OCI-LY1 (cell line): ENCODE results near the gene CNRIP1.

Experiments
- H2AFZ ChIP-seq: fragments of 200-600 bp; sonication (generic), shearing (Covaris generic); 2 replicates; pipeline ENCODE4 v1.6.0; 2014; ENCODE audit warnings: antibody characterized with exemption, mild to moderate bottlenecking, low read length
- H3F3A ChIP-seq: fragments of 200-600 bp; sonication (generic), shearing (Covaris generic); 2 replicates; pipeline ENCODE4 v1.6.0; 2014; ENCODE audit warnings: mild to moderate bottlenecking, antibody characterized with exemption, low read length, moderate library complexity; ENCODE audit not compliant: insufficient read depth
- H3K27ac ChIP-seq: fragments of 200-600 bp; sonication (generic); 2 replicates; pipeline ENCODE4 v1.5.1; 2014; ENCODE audit warnings: low read length, mixed run types, mild to moderate bottlenecking, low read depth; ENCODE audit not compliant: poor library complexity, severe bottlenecking
- H3K27me3 ChIP-seq: fragments of 200-600 bp; sonication (generic); 2 replicates; pipeline ENCODE4 v1.6.0; 2014; ENCODE audit warnings: antibody characterized with exemption, mild to moderate bottlenecking, low read length, moderate library complexity; ENCODE audit not compliant: insufficient read depth
- H3K36me3 ChIP-seq: fragments of 200-600 bp; sonication (generic); 2 replicates; pipeline ENCODE4 v1.6.1; 2014; ENCODE audit warnings: mild to moderate bottlenecking, antibody characterized with exemption, low read length, moderate library complexity, mixed read lengths; ENCODE audit not compliant: insufficient read depth
- H3K4me1 ChIP-seq: fragments of 200-600 bp; sonication (generic); 2 replicates; pipeline ENCODE4 v1.5.1; 2014; ENCODE audit warnings: mild to moderate bottlenecking, low read length, moderate library complexity; ENCODE audit not compliant: insufficient read depth, severe bottlenecking
- H3K4me2 ChIP-seq: fragments of 200-600 bp; sonication (generic), shearing (Covaris generic); 2 replicates; pipeline ENCODE4 v1.6.1; 2014; ENCODE audit warnings: low read length
- H3K4me3 ChIP-seq: fragments of 200-600 bp; sonication (generic); 2 replicates; pipeline ENCODE4 v1.5.1; 2014; ENCODE audit warnings: low read length, low read depth, mild to moderate bottlenecking, mixed read lengths; ENCODE audit not compliant: poor library complexity, severe bottlenecking
- H3K79me2 ChIP-seq: fragments of 200-600 bp; shearing (Covaris generic); 2 replicates; pipeline ENCODE4 v1.6.1; 2016; ENCODE audit warnings: mixed run types, low read length, mixed read lengths; ENCODE audit not compliant: insufficient read depth
- H3K9ac ChIP-seq: fragments of 200-600 bp; sonication (generic), shearing (Covaris generic); 2 replicates; pipeline ENCODE4 v1.6.1; 2014; ENCODE audit warnings: mild to moderate bottlenecking, low read length, mixed read lengths
- H3K9me2 ChIP-seq: fragments of 200-600 bp; sonication (generic), shearing (Covaris generic); 2 replicates; pipeline ENCODE4 v1.6.1; 2014; ENCODE audit warnings: low read depth, mild to moderate bottlenecking, low read length, mixed read lengths
- H3K9me3 ChIP-seq: fragments of 200-600 bp; shearing (Covaris generic); 2 replicates; pipeline ENCODE4 v1.6.1; 2014; ENCODE audit warnings: low read length, mixed read lengths
- H4K20me1 ChIP-seq: fragments of 200-600 bp; sonication (generic), shearing (Covaris generic); 2 replicates; pipeline ENCODE4 v1.6.0; 2016; ENCODE audit warnings: mild to moderate bottlenecking, low read length; ENCODE audit not compliant: insufficient read depth
- CTCF ChIP-seq: fragments of 200-600 bp; sonication (generic), shearing (Covaris generic); IDR thresholded peaks from 2 replicates; pipeline ENCODE4 v1.5.1; 2017; ENCODE audit warnings: mild to moderate bottlenecking, antibody characterized with exemption, low read length, moderate library complexity, mixed read lengths
- EZH2 ChIP-seq: fragments of 200-600 bp; sonication (generic), shearing (Covaris generic); IDR thresholded peaks from 2 replicates; pipeline ENCODE4 v1.8.0; 2017; ENCODE audit warnings: borderline replicate concordance, mixed run types, mild to moderate bottlenecking, antibody characterized with exemption, low read length, moderate library complexity, mixed read lengths

CNRIP1 gene

GRCh38 chr2:68345129-68345875 lies 25.6 kb upstream of the CNRIP1 start:
- Histone ChIP-seq H3K9ac (no peak overlapping the region), H3K36me3 (no peaks in the 10 kb centered on the region), H3K4me1 (no peaks in the 10 kb centered on the region), H2AFZ (no peak overlapping the region), H3K9me3 (no peaks in the 10 kb centered on the region), H3K4me3 (no peak overlapping the region), H3K9me2 (no peaks in the 10 kb centered on the region), H4K20me1 (no peaks in the 10 kb centered on the region), H3F3A (no peaks in the 10 kb centered on the region), H3K79me2 (no peaks in the 10 kb centered on the region), H3K27ac (no peak overlapping the region), H3K4me2 (no peak overlapping the region), H3K27me3 (no peaks in the 10 kb centered on the region)
- no peak for TF ChIP-seq CTCF
- TF ChIP-seq EZH2 = no peak

GRCh38 chr2:68344031-68344430 lies 24.3 kb upstream of the CNRIP1 start:
- Histone ChIP-seq H3K27ac (no peak overlapping the region), H2AFZ (no peak overlapping the region), H3K9ac (no peak overlapping the region), H3K9me3 (no peaks in the 10 kb centered on the region), H4K20me1 (no peaks in the 10 kb centered on the region), H3K4me3 (no peak overlapping the region), H3K27me3 (no peaks in the 10 kb centered on the region), H3F3A (no peaks in the 10 kb centered on the region), H3K36me3 (no peaks in the 10 kb centered on the region), H3K4me2 (no peak overlapping the region), H3K9me2 (no peaks in the 10 kb centered on the region), H3K79me2 (no peaks in the 10 kb centered on the region), H3K4me1 (no peaks in the 10 kb centered on the region)
- no peak for TF ChIP-seq EZH2
- TF ChIP-seq CTCF = no peak

GRCh38 chr2:68342470-68342869 lies 22.7 kb upstream of the CNRIP1 start:
- Histone ChIP-seq H2AFZ (no peak overlapping the region), H3K9me2 (no peaks in the 10 kb centered on the region), H3K4me1 (no peaks in the 10 kb centered on the region), H3F3A (no peaks in the 10 kb centered on the region), H3K9me3 (no peaks in the 10 kb centered on the region), H3K27me3 (no peaks in the 10 kb centered on the region), H3K9ac (no peak overlapping the region), H3K36me3 (no peaks in the 10 kb centered on the region), H3K4me2 (no peak overlapping the region), H3K4me3 (no peak overlapping the region), H3K27ac (no peak overlapping the region), H3K79me2 (no peaks in the 10 kb centered on the region), H4K20me1 (no peaks in the 10 kb centered on the region)
- no peak for TF ChIP-seq CTCF
- TF ChIP-seq EZH2 = no peak
